NCI-H345 (cell line): ENCODE results near the gene GNAZ.

ENCODE experiments used
- DNase-seq: peaks from one replicate; lab custom pipeline; 2025; lab: John Stamatoyannopoulos, UW

Gene GNAZ

DNA sequence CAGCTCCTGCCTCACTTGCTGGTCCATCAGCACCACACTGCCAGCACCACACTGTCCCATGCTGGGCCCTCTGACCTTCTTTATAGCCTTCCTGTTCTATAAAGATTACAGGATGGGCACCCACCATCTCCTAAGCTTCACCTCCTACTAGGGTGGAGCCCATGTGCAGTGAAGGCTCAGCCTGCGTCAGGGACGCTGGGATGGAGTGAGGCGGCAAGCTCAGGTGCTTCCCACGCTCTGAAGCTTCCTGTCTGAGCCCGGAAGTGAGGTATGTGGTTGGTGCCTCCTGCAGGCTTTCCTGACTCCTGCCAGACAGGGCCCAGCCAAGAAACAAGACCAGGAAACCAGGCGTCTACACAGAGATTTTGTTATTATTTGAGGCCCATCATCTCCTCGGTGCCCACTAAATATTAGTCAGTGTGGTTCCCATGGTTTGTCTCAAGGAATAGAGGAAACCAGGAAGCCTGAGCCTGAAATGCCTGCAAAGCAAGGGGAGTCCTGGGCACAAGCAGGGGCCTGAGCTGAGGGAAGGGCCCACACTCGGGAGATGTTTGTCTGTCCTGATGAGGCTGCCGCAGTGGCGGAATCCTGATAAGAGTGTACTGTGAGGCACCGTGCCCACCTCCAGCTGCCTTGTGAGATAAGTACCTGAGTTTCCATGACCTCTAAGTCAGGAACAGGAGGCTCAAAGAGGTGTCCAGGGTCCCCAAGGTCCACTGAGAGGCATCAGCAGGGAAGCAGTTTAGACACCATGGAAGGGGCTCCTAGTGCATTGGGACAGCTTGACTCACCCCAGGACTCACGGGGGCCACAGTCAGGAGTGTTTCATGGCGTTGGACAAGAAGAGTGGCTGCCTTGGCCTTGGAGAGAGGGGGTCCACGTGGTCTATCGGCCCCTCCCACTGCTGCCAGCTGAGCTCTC lies 49.4 kb downstream of the GNAZ start:
- no peak for DNase-seq

DNA sequence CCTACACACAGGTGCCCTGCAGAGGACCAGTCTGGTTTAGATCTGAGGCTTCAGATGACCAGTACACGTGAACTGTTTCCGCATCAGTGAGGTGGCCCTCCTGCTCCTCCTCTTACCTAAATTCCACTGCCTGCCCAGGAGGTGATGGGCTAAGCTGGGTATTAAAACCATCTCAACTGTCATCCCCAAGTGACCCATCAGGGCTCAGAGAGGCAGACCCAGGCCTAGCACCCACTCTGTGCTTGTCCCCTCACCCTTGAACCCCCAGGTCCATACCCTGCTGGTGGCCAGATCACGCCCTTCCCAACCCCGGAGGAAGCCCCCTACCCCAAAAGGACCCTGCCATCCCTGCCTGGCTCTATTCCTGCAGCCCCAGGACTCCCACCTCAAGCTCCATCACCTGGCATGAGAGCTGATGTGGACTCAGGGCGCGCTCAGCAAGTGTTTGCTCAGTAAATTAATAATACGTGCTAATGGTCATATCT lies 50.1 kb downstream of the GNAZ start:
- no peak for DNase-seq

DNA sequence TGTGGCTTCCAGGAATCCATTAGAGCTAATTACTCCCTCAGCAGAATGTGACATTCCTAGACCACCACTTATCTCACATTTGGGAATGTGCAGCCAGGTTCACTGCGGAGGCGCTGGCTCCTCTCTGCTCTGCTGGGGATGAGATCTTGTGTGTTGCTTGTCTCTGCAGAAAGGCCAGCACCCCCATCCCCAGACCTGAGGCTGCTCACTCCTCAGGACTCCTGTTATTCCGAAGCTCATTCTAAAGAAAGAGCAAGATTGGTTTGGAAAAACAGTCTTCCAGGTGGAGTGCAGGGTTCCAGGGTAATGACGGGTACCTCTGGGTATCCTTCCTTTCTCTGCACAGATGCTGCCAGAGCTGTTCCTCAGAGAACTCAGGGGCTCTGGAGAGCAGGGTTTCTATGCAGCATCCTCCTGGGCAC lies 50.7 kb downstream of the GNAZ start:
- no peak for DNase-seq

DNA sequence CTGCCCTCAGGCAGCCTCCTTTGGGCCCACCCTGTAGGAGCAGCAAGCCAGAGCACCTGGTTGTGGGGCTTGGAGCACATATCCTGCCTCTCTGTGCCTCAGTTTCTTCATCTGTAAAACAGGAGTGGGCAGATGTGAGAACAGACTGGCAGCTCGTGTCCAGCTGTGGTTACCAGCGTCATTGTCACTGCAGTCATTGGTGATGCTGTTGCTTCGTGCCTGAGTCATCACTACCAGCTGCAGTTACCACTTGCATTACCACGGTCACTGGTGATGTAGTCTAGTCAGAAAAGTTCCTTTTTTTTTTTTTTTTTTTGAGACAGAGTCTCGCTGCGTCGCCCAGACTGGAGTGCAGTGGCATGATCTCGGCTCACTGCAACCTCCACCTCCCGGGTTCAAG lies 51.1 kb downstream of the GNAZ start:
- DNase-seq = no peak

DNA sequence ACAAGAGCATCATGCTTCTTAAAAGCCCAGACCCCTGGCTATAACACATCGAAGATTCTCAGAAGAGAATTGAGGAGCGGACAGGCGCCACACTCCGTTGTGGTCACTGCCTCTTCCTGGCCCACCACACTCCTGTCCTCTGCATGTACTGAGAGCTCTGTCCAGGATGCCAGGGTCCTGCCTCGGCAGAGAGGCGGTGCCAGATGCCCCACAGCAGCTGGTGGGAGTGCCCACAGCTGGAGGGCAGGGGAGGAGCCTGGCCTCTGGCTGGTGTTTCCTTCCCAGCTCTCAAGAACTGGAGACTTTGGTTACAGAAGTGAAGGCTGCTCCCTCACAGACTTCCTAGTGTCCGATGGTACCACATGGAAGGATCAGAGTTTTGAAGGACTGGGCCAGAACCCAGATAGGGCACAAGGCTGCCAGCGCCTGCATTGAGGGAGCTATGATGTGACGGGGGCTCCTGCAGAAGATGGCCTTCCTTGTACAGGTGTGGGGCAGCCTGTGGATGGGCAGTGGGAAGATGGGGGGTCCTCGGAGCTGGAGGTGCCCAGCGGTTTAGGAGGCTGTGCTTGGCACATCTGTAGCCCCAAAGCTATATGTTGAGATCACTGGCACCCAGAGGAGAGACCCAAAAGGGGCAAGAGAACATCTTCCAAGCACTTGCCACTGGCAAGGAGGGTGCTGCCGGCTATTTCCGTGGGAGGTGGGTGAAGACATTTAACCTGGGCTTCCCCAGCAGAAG lies 52.1 kb downstream of the GNAZ start:
- DNase-seq = no peak

DNA sequence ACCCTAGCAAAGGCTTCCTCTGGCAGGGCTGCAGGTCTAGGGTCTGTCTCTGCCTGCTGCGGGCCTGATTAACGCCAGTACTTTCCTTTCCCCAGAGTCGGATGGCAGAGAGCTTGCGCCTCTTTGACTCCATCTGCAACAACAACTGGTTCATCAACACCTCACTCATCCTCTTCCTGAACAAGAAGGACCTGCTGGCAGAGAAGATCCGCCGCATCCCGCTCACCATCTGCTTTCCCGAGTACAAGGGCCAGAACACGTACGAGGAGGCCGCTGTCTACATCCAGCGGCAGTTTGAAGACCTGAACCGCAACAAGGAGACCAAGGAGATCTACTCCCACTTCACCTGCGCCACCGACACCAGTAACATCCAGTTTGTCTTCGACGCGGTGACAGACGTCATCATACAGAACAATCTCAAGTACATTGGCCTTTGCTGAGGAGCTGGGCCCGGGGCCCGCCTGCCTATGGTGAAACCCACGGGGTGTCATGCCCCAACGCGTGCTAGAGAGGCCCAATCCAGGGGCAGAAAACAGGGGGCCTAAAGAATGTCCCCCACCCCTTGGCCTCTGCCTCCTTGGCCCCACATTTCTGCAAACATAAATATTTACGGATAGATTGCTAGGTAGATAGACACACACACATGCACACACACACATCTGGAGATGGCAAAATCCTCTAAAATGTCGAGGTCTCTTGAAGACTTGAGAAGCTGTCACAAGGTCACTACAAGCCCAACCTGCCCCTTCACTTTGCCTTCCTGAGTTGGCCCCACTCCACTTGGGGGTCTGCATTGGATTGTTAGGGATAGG lies 52.9 kb downstream of the GNAZ start:
- no peak for DNase-seq

DNA sequence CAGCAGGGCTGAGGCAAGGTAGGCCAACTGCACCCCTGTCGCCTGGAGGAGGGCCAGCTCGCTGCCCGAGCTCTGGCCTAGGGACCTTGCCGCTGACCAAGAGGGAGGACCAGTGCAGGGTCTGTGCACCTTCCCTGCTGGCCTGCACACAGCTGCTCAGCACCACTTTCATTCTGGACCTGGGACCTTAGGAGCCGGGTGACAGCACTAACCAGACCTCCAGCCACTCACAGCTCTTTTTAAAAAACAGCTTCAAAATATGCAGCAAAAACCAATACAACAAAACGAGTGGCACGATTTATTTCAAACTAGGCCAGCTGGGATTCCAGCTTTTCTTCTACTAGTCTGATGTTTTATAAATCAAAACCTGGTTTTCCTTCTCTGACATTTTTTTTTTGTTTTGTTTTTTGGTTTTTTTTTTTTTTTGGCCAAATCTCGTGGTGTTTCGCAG lies 53.5 kb downstream of the GNAZ start:
- DNase-seq = no peak

DNA sequence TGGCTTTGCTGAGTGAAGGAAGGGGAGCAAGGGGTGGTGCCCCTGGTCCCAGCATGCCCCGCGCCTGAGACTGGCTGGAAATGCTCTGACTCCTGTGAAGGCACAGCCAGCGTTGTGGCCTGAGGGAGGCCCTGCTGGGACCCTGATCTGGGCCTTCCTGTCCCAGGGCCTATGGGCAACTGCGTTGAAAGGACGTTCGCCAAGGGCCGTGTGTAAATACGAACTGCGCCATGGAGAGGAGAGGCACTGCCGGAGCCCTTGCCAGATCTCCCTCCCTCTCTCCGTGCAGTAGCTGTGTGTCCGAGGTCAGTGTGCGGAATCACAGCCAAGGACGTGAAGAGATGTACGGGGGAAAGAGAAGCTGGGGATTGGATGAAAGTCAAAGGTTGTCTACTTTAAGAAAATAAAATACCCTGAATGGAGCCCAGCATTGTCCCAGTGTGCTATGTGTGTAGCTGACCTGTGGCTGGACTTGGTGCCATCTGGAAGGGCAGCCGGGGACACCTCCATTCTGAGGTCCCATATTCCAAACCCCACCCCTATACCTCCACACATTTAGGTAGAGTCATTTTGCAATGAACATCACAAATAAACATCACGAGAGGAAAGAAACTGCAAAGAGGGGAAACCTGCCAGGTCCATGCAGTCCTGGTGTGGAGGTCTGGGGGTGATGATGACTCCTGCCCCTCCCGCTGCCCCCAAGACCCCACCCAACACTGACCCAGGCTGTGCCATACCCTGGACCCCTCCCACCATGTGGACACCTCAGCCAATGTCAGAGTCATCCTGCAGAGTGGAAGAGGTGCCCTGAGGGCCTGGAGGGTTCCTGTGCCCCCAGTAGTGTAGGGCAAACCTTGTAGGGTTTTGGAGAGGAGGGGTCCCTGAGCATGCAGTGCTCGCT lies 54.5 kb downstream of the GNAZ start:
- DNase-seq = no peak

DNA sequence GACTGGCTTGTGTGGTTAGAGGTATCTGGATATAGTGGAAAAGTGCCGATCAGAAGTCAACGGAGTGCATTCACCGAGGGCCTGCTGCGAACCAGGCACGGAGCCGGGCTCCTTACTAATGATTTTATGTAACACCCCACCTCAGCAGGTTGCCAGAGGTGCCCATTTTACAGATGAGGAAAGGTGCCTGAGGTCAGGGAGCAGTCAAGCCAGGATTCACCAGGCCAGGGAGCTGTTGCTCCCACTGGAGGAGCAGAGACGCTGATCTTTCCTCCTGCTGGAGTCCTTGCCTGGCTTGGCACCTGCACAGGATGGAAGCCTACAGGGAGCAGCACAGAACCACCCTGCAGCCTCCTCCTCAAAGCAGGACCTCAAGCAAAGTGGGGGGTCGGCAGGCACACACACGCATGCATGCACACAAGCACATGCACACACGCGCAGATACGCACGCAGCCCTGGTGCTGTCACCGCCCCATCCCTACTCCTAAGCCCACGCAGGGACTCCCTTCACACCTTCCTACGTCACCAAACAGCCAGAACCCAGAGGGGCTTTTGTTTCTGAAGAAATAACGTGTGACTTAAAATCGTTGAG lies 55.3 kb downstream of the GNAZ start:
- DNase-seq = no peak

DNA sequence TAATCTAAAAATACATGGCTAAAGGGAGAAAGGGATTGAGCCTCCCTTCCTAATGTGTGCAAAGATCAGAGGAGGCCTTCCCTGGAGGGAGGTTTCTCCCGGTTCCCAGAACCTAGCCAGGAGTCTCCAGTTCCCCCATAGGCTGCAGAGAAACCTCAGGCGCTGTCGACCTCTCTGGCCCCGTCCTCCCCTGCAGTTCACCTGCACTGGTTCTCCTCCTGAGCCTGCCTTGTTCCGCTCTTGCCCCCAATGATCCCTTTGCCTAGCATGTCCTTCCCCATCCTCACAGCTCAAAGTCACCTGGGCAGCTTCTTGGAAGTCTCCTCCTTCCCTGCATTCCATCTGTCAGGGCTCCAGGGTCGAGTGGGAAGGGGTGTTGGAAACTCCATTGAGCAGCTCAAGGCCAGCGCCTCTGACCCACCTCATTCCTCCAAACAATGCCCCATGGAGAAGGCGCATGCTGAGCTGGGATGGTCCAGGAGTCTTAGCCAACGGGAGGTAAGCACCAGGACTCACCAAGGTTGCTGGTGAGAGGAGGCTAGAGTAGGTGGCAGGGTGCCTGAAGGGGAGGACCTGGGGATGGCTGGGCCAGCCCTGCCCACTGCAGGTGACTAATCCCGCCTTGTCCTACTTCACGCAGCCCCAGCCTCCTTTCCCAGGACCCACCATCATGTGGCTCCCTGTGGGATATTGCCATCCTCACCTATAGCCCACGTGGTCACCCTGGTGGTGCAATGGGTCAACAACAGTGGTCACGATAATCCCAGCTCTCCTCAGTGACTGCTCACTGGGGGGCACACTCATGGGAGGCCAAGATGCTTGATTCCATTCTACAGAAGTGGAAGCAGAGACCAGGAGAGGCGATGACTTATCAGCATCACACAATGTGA lies 56.1 kb downstream of the GNAZ start:
- no peak for DNase-seq

DNA sequence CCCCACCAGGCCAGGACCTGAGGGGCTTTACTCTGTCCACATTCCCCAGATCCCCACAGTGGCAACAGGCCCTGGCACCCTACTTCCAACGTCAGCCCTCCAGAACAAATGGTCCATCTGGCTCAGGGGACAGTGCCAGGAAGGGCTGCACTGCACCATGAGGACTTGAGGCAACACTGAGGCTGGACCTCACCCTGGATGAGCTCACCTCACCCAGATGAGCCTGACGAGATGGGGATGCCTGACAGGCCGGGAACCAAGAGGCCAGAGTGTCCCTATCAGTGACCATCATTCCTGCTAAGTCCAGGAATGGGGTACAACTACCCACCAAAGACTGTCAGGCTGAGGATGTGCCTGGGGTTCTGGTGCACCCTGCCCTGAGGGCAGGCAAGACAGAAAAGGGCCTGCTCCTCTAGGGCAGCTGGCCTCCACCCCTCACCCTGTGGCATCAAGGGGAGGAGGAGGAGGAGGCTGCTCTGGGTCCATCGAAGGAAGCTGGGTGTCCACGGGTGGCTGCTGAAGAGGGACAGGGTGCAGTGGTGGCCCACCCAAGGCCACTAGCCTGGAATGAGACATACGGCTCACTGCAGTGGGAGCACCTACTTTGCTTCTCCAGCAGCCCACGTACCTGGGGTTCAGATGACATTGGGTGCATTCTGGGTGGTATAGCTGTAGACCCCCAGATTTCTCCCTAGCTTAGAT lies 56.9 kb downstream of the GNAZ start:
- no peak for DNase-seq

DNA sequence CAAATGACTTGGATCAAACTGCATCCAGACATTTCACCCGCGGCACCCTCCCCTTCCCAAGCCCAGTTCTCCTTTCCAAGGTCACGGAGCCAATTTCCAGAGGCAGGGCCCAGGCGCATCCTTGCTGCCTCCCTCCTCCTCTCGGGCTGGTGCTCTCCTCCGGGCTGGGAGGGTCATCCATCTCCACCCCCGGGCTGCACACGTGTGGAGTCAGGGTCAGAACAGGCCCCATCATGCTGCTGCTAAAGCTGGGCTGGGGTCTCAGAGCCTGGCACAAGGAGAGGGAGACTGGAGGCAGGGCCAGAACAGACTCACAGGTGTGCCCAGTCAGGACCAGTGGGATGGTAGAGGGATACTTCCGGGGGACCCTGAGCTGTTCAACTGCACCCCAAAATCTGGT lies 57.5 kb downstream of the GNAZ start:
- no peak for DNase-seq

DNA sequence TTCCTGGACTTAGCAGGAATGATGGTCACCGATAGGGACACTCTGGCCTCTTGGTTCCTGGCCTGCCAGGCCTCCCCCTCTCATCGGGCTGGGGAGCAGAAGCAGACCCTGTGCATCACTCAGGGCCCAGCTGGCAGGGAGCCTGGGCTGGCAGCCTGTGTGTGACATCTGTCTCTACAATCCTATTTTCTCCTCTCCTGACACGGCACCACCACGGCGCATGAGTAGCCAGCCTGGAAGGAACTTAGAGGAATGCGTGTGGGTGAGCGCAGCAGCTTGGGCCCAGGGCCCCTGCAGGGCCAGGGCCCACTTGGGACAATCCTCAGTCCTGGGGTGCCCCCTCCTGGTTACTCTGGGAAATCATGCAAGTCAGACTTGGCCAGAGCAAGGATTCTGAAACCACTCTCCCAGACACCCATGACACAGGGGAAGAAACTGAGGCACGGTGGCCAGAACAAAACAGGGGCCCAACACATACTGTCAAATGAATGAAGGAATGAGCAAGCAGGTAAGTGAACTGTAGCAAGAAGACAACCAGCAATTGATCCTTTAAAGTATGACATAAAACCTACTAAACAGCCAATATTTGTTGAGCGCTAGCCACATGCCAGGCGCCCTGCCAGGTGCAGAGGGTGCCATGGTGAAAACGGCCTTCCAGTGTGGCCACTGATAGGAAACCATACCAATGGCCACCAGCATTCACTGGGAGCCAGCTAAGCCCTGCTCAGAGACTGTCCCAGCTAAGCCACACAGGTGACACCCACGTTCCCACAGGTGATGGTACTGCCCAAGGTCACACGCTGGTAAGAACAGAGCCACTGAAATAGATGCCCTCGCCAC lies 58.2 kb downstream of the GNAZ start:
- peak; percentile 42 for DNase-seq

DNA sequence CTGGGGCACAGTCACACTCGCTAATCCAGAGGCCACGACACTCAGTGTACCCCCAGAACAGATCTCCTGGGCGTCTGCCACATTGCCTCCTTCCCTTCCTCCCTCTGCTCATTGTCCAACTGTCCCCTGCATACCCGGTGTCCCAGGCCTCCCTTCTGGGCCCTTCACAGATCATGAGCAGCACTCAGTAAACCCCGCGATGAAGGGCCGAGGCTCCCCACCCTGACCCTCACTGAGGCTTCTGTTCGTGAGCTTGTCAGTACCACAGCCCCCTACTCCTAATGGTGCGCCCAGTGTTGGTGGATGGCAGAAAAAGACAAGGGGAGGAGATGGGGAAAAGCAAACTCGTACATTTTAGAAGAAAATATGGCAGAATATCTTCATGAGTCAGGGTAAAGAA lies 58.8 kb downstream of the GNAZ start:
- no peak for DNase-seq

DNA sequence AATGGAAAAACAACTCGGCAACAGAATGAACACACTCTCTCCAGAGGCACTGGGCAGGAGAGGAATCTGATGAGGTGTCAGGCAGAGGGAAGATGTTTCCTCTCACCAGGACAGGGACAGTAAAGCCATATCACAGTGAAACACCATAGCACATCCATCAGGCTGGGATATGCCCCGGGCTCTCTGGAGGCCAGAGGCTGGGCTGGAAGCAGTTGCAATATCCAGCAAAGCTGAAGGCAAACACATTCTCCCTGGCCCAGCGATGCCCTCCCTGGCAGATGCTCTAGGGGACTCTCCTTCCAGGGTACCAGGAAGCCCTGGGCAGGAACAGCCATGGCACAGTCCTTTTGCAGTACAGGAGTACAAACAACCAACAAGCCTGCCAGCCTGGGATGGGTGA lies 60.4 kb downstream of the GNAZ start:
- DNase-seq = no peak

DNA sequence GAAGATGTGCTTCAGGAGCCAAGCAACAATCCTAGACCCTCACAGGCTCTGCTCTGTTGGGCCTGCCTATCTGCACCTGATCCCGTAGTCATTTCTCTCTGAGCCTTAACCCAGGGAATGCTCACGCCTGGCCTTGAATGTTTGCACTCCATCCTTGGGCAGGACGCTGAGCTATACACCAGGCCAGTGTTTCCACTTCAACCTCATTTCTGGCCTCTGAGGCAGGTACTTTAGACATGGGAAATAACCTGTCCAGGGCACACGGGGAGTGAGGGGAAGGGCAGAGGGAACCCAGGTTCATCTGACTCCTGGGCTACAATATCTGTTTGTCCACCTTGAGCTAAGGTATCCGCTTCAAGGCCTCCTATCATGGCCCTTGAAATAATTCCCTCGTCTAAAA lies 61.6 kb downstream of the GNAZ start:
- DNase-seq = no peak

DNA sequence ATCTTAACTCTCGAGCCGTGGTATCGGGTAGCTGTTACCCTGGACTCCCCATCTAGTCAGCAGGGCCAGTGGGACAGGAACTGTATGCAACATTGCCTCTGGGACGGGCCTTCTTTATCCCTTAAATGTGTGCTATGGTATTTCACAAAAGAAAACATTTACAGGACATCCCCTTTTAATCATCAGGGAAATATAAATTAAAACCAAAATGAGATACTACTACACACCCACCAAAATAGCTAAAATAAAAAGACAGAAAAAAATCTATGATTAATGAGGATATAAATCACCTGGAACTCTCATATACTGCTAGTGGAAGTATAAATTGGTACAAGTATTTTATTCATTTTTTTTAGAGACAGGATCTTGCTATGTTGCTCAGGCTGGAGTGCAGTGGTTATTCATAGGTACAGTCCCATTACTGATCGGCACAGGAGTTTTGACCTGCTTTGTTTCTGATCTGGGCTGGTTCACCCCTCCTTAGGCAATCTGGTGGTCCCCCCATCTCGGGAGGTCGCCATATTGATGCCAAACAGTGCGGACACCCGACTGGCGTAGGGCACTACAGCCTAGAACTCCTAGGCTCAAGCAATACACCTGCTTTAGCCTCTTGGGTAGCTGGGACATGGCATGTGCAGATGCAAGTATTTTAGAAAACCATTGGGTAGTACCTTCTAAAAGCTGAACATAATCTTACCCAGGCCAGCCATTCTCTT lies 62.2 kb downstream of the GNAZ start:
- no peak for DNase-seq

DNA sequence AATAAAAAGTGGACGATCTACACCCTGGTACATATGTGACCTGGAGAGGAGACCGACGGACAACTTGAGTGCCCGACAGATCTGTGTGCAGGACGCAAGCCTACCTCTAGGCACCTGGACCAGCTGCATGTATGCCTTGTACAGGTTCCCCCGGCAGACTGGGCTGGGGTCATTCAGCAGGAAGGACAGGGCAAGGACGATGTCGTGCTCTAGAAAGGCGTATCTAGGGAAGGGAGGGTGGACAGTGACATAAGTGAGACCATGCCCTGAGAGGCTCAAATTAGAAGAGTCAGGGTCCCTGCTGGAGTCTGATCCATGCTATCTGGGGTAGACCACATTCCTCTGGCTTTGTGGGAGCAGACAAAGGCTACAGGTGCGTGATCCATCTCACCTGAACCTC lies 63.6 kb downstream of the GNAZ start:
- no peak for DNase-seq
